RPMI8226 (cell line): Measurements from ENCODE around the gene CCDC136.

Experiments
- DNase-seq: peaks from one replicate; pipeline ENCODE4 v3.0.0-alpha.2; 2015

CCDC136 gene

DNA sequence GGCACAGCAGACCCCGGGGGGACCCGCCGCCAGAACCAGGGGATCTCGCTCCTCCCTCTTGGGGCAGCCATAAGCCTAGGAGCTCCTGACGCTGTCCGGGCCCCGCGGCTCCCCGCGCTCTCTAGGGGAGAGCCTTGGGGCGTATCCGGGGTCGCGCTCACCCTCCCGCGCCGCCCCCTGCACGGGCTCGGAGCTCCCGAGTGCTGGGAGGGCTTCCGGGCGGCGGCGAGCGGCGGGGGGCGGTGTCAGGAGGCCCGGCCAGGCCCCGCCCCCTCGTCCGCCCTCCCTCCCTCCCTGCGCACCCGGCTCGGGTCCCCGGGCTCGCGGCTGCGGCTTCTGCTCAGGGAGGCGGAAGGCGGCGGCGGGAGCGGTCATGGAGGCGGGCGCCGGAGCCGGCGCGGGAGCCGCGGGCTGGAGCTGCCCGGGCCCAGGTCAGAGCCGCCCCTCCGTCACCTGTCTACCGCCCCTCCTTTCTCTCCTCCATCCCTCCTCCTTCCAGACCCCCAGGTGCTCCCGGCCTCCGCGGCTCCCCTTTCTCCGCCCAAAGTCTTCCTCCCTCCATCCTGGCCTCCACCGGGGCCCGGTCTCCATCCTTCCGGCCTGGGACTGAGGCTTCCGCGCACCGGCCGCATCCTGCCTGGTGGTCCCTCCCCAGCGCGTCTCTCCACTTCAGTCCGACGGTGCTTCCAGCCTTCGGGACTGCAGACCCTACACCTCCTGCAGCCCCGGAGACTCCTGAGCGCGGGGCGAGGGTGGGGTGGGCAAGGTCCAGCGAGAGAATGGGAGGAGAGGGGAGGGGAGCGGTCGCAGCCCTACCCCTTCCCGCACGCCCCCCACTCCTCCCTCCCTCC, at the start of gene CCDC136:
CCDC136 (plus strand) TSS at position 848 of the 851 bp plus-strand sequence. CDS start 444 bp downstream, outside the sequence.
- DNase-seq: peak; percentile 87

DNA sequence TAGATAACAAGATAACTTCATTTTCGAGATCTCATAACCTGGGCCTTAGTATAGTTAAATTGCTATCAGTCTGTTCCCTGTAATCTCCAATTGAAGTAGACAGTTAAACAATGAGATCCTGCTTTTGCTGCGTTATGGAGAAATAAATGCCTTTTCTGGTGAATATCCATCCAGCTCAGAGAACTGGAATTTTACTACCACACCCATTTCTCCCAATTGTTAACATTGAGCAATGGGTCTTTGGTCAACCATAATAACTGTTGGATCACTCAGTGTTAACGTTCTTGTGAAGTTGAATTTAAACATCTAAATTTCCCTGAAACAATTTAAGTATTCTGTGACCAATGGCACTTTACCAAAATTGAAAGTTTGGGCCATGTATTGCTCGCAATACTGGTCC, 49.6 kb upstream of the CCDC136 start:
- DNase-seq: no peak

DNA sequence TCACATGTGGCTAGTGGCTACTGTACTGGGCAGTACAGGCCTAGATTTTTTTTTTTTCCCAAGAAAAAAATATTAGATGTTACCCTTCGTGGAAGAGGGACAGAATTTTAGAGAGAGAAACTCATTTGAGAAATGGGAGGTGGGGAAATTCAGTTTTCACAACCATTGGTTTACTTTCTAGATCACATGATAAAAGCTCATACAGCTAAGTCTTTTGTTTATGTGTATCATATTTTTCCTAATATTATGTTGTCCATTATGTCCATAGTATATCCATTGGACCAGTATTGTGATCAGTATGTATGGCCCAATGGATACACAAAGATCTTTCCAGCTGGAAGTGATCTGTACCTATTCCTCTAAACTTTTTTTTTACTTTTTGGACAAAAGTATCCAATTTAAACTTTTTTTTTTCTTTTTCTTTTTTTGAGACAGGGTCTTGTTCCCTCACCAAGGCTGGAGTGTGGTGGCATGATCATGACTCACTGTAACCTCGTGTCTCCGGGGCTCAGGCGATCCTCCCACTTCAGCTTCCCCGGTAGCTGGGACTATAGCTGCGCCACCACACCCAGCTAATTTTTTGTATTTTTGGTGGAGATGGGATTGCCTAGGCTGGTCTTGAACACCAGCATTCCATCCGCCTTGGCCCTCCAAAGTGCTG, 48.5 kb upstream of the CCDC136 start:
- no peak for DNase-seq

DNA sequence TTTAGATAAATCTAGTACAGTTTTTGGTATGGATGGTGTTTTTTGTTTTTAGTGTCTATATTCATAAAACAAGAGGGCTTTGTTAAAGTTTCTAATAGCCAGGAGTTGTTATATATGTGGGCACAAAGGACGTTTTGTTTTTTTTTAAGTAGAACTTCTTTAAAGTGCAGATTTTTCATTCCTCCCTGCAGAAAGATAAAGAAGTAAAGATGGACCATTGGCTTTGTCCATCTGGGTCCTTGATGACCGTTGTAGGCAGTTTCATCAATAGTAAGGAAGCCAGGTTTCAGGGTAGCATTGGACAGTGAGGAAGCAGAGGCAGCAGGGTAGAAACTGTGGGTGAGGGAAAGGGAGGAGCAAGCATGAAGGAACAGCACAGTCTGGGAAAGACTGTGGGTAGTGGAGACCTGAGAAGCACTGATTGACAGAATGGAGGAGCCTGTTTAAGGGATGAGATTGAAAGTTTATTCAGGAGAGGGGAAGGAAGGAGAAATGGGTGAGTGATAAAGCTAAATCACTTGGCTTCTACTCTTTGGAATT, 47.3 kb upstream of the CCDC136 start:
- DNase-seq: no peak

DNA sequence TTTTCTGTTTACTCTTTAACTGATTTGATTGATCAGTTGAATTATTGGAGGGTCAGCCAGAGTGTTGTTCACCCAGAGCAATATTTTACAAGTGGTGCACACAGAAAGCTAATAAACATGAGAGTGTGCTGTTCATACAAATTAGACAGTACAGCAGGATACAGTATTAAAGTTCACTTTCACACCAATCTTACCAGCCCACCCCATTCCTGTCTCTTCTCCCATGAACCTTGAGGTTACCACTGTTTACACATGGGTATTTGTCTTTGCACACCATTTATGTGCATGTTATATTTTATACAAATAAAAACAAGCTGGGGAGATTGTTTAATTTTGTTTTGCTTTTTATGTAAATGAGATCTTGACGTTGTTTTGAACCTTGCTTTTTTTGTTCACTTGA, 46.1 kb upstream of the CCDC136 start:
- no peak for DNase-seq

DNA sequence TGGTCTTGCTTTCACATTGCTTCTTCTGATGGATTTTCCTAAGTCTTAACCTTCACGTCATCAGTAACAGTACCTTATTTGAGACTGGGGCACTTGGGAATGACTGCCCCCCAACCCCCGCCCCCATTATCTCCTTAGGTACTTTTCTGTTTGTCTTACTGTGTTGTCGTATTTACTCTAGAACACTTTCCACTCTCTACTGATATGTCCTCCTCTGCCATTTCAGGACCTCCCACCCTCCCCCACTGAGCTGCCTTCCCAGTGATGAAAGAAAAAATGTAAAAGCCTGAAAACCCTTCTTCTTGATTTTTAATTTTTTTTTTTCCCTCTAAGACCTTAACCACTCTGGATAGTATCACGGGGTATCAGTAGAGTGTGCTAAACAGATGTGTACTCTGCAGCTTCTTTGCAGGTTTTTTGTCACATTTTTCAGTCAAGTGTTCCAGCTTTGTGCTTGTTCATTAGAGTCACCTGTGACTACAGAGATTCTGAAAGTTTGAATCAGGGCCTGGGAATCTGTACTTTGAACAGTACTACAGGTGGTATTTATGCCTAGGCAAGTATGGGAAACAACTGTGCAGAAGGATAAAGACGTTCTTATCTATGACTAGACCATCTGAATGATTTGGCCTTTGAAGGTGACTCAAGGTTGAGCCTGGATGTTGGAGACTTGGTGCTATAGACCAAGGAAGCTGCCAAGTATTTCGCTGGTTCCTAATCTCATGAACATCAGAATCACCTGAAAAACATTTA, 44.3 kb upstream of the CCDC136 start:
- no peak for DNase-seq

DNA sequence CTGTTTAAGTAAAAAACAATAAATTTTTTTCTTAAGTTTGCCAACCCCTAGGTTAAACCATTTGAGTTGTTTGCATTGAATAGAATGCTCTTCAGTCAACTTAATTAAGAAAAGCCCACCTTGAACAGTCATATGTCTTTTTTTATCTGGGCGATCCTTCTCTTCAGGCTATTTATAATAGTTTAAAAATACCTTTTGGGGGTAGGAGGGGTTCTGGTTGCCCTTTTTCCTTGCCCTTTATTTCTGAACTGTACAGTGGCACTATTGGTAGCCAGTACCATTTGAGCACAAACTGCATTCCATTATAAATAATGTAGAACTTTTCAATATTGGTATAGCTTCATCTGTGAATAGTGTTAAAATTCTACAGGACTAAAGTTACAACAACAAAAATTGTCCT, 39.5 kb upstream of the CCDC136 start:
- DNase-seq: no peak

DNA sequence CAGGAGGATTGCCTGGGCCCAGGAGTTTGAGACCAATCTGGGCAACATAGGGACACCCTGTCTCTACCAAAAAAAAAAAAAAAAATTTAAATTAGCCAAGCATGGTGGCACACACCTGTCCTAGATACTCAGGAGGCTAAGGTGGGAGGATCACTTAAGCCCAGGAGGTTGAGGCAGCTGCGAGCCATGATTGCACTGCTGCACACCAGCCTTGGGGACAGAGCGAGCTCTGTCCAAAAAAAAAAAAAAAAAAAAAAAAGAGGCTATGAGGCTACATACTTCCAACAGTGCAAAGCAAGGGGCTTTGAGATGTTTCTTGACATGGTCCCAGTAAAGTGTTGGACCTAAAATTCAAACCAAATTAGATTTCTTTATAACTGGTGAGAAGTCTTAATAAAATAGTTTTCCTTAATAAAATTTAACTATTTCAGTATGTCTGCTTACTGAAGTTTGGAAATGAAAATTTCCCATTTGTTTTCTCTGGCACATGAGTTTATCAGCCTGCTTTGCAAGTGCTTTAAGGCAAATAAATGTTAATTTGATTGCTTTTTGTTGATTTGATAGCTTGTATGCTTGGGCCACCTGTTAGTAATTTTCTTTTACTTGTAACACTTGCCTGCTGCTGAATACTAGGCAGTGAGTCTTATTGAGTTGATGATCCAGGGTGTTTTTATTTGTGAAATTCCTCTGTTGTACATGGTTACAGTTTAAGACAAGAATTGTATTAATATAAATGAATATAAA, 36.5 kb upstream of the CCDC136 start:
- DNase-seq: no peak

DNA sequence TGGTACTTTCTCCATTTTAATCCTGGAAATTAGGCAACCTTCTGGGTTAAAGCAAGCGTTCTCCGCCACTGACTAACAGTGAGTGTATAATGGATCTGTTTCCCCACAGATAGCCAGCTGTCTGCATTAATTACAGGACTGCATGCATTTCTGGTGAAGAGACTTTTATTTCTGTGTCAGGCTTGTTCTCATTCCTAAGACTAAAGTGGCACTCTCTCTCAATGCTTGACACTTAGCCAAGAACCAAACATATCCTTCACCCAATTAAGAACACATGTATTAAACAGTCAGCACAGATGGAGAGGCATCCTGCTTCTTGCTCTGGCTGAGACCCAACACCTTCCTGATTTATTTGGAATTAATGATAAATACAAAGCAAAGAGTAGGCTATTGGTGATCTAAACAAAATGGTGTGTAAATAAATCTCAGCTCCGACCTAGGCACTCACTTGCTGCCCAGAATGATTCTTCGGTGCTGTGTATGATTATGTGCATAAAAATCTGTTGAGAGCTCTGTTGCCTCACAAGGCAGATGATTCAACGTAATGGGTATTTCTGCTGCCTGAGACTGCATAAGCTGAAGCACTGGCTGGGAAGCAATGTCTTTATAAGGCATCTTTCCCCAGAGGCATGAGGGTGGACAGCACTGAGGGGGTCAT, 35.8 kb upstream of the CCDC136 start:
- no peak for DNase-seq

DNA sequence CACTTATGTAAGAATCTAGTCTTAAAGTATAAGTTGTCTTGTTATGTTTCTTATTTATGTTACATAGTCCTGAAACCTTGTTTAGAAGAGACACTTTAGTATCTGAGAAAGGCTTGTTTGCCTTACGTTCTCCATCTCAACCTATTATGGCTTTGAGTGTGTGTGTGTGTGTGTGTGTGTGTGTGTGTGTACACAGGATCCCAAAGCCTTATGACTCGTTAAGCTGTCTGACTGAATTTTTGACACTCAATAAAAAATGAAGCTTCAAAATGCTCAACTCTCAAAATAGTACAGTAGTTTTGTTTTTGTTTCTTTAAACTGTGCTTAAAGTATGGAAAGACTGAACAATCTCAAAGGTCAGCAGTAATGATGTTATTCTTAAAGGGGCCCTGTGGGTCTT, 34.6 kb upstream of the CCDC136 start:
- no peak for DNase-seq

DNA sequence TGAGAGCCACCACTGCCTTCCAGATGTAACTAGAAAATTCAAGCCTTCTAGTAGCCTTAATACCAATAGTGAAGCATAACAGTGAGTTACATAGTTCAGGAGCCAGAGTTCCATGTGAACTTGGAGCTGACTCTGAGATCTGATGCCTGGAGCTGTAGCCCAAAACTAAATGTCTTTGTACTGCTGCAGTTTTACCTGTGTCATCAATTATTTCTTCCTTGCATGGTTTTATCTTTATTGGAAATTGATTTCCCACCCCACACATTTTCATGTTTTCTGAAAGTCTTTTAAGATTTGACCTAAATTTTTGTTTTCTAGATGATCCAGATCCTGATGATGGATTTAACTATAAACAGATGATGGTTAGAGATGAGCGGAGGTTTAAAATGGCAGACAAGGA, 33.2 kb upstream of the CCDC136 start:
- DNase-seq: no peak

DNA sequence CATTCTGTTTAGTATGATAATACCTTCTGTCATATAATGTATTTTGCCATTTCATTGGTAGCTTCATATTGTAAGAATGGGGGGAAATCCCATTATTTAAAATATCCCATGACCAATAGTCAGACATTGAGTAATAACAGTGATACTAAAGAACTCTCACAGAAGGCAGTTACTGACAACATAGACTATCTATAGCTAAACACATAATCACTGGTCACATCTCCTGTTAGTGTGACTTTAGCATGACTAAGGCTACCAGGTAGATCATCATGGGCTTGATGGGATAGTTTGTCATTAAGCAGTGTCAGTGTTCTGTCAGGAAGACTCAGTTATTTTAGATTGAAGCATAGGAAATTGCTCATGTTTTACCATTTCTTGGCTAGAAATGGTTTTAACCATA, 32.5 kb upstream of the CCDC136 start:
- no peak for DNase-seq

DNA sequence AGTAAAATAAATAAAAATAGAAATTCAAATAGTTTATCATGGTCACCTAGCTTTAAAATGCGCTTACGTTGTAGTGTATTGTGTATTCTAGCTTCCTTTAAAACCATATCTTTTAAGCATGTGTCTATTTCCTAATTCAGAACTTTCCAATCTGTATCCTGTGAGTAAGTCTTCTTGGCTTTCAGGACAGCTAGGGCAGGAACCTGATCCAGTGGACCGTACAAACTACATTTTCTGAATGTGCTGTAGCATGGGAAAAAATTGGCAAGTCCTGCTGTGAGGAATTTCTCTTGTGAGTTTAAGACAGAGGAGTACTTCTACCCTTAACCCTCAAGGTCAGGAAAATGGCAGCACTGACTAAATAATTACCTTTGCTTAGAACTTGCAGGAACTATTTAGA, 28.2 kb upstream of the CCDC136 start:
- no peak for DNase-seq

DNA sequence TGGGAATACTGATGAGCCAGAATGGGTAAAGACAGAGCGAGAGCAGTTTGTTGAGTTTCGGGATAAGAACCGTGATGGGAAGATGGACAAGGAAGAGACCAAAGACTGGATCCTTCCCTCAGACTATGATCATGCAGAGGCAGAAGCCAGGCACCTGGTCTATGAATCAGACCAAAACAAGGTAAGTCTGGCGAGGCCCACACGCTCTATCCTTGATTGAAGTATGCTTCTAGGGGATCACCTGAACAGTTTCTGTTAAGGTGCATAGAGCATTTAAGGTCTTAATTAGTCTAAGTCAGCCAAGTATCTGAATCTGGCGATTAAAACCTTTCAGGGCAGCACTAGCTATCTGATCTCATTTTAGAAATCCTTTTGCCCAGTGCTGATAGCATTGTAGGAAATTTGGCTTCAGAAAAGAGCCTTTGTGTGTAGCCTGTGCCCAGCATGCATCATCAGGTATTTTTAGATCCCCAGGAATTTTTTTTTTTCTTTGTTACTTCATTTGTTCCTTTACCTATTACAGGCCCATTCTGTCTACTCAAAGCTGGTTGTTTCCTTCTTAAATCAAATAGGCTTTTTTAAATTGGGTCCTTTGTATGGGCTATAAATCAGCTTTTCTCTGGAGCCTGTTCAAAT, 24.2 kb upstream of the CCDC136 start:
- no peak for DNase-seq

DNA sequence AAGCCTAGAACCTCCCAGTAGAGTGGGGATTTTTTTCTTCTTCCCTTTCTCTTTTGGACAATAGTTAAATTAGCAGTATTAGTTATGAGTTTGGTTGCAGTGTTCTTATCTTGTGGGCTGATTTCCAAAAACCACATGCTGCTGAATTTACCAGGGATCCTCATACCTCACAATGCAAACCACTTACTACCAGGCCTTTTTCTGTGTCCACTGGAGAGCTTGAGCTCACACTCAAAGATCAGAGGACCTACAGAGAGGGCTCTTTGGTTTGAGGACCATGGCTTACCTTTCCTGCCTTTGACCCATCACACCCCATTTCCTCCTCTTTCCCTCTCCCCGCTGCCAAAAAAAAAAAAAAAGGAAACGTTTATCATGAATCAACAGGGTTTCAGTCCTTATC, 21.5 kb upstream of the CCDC136 start:
- no peak for DNase-seq

DNA sequence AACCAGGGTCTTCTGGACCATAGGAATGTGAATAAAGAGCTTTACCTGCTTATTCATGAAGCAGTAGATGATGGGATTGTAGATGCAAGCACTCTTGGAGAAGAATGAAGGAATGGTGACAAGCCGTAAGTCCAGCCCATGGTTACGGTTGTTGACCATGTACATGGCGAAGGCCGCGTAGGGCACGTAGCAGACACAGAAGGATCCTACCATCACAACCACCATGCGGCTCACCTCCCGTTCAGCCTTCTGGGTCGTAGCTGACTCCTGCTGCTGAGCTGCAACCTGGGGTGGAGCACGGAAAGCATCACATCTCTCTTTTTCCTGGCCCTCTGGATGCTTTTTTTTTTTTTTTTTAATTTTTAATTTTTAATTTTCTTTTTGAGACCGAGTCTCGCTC, 18.2 kb upstream of the CCDC136 start:
- DNase-seq: no peak

DNA sequence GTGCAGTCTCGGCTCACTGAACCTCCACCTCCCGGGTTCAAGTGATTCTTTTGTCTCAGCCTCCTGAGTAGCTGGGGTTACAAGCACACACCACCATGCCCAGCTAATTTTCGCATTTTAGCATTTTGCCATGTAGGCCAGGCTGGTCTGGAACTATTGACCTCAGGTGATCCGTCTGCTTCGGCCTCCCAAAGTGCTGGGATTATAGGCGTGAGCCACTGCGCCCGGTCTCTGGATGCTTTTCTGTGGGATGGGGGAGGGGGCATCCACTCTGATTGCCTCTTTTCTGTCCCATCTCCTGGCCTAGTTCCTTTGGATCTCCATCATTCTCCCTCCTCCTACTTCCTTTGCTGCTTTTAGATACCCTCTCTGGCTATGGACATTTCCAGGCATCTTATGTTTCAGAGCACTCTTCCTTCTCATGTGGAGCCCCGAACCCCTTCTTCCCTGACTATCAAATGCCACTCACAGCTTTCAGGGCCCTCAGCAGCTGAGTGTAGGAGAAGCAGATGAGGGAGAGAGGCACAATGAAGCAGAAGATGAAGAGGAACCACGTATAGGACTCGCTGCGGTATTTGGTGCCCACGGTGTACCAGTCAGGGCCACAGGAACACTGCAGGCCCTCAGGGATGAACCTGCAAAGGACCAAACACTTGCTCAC, 17.6 kb upstream of the CCDC136 start:
- no peak for DNase-seq

DNA sequence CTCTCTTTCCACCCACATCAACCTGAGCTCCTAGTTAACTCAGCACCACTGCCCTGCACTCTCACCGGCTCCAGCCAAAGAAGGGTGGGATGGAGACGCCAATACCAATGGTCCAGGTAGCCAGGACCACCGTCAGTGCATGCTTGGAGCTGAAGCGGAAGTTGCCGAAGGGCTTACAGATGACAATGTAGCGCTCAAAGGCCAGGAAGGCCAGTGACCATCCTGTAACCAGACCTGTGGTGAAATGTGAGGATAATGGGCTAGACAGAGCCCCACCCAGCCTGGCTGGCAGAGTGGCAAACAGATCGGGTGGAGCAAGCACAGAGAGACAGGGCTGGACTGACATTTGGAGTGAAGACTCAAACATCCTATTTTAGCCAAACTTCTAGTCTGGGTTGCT, 16.8 kb upstream of the CCDC136 start:
- no peak for DNase-seq

DNA sequence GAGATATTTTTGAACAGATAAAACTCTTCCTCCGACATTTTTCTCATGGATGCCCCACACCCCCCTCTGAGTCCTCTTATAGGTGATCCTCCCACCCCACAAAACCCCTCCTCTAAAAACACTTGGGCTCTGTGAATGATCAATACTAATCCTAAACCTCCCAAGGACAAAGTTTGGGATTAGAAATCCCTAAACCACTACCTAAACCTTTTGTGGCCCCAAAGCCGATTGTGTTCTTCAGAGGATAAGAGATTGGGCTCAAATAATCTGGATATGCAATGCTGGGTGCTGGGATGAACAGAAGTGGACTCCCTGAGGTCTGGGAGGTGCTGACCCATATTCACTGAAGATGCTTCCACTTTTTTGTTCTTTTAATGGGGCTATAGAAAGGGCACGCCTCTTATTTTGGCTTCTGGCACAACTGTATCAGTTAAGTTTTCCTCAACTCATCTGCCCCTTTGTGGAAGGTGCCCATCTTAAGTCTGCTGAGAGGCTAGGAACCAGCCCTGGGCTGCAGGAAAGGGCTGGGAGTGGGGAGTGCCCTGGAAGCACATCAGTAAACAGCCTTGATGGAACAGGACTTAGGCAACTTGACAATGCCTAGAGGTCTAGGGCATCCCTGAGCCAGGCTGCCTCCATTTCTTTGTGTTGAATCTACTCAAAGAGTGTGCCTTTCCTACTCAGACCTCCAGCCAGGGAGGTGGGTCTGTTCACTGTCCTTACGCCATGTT, 15.9 kb upstream of the CCDC136 start, which contains the start of gene OPN1SW:
OPN1SW (minus strand) TSS at position 51 of the 731 bp plus-strand sequence; CDS start at position 38, 13 bp downstream.
- no peak for DNase-seq
